HG03469 (cell line): ENCODE measurements around the gene LRRC10.

ENCODE experiments used
- ATAC-seq: cut with Tn5 transposase; IDR thresholded peaks from one replicate; pipeline ENCODE4 v1.9.1; 2021; ENCODE audit warnings: mild to moderate bottlenecking, moderate library complexity, moderate number of reproducible peaks; ENCODE audit not compliant: unreplicated experiment

LRRC10 gene

GRCh38 chr12:69570545-69571399, 39.9 kb downstream of the LRRC10 start:
- peak; percentile 46 for ATAC-seq

GRCh38 chr12:69570000-69570516, 40.6 kb downstream of the LRRC10 start:
- ATAC-seq, result no peak

DNA sequence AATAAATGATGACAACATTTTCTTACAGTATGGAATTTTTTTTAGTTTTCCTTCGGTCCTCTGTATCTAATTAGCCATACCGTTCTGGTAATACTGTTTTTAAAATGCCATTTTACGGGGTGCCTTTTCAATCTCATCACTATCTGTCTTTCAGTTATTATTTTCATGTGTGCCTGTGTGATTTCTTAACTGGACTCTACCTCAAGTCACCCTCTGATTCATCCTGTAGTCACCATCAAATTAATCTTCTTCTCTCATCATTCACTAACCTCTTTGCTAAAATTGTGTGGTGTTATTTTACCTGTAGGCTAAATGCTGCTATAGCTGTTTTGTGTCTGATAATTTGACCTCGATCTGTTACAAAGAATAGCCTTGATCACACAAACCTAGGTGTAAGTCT, 41.5 kb downstream of the LRRC10 start:
- no peak for ATAC-seq

DNA sequence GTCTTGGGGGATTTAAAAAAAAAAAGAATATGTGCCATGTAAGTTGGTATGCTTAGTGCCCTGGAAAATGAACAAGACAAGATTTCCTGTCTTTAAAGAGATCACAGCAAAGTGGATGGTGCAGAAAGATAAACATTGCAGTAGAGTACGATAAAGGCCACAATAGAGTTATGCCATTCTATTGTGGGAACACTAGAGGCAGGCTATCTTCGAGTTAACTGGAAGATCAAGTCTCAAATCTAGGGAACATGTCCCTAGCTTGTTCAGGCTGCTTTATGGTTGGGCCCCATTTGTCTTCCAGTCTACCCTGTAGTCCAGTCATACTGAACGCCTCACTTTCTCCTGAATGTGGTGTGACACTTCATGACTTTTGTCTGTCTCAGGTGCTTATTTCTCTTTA, 44.1 kb downstream of the LRRC10 start:
- no peak for ATAC-seq

DNA sequence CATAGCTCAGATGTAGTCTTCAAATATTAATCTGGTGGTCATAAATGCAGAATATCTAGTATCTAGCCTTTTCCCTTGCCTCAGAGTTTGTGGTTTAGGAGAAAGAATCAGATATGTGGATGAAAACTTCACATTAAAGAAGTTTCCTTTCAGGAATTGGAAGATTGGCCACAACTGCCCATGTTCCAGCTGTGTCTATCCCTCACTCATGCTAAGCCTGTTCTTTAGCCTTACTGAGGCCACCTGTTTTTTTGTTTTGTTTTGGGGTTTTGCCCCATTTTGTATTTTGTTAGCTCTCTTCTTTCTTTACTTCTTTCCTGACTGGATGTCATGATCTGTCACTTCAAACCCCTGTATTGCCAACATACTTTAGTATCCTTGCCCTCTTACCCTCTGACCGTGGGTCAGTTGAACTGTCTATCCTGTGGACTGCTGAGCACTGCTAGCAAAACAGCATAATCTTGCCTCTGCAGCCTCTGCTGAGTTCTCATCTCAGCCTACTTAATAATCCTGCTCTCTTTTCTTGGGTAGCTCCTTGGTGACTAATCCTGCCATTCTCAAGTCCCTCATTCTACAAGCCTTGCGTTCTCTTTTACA, 47.4 kb downstream of the LRRC10 start:
- ATAC-seq, result no peak
